Cortex of kidney (tissue), 1 donor: Measurements from ENCODE around the gene PXDN.

ENCODE experiments used
- DNase-seq: peaks from one replicate; lab custom pipeline; 2025; lab: John Stamatoyannopoulos, UW

PXDN gene

DNA sequence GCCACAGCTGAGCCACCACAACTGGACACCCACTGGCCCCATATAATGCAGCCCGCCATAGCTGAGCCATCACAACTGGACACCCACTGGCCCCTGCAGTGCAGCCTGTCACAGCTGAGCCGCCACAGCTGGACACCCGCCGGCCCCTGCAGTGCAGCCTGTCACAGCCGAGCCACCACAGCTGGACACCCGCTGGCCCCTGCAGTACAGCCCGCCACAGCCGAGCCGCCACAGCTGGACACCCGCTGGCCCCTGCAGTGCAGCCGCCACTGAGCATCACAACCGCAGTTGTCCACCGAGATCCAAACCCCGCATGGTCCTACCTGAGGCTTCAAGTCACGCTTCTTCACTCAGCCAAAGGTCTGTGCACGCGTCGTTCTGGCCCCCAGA, 134.2 kb downstream of the PXDN start:
- no peak for DNase-seq

DNA sequence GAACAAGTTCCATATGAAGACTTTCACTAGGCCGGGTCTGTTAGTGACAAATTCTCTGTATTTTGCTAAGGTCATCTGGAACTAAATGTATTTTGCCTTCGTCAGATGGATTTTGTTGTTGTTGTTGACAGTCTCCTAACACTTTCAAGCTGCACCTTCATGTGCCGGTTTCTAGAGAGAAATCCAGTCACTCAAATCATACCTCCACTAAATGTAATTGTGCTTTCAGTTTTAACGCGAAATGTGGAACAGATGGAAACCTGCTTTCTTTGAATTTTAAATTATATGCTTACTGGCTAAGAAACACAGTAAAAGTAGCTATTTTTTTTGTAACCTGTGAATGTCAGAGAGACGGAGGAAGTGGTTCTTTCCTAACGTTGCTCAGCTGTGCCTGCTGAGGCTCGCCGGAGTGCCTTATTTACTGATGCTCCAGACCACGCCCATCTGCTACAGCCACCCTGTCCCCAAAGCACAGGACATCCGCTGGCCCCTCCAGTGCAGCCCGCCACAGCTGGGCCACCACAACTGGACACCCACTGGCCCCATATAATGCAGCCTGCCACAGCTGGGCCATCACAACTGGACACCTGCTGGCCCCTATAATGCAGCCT, 134.7 kb downstream of the PXDN start:
- DNase-seq: no peak

DNA sequence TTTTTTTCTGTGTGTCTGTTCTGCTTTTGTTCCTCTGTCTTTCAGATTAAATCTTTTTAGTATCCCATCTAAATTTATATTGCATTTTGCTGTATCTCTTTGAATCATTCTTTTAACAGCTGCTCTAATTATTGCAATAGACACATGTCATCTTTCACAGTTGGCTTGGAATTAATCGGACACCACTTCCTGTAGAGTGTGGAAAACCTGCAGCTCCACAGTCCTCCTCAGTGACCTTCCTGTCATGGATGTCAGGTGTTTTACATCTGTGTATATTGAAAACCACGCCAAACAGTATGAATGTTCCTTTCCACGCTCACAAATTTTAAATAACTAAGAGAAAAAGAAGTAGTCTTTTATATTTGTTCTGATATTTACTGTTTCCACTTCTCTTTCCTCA, 135.3 kb downstream of the PXDN start:
- no peak for DNase-seq

DNA sequence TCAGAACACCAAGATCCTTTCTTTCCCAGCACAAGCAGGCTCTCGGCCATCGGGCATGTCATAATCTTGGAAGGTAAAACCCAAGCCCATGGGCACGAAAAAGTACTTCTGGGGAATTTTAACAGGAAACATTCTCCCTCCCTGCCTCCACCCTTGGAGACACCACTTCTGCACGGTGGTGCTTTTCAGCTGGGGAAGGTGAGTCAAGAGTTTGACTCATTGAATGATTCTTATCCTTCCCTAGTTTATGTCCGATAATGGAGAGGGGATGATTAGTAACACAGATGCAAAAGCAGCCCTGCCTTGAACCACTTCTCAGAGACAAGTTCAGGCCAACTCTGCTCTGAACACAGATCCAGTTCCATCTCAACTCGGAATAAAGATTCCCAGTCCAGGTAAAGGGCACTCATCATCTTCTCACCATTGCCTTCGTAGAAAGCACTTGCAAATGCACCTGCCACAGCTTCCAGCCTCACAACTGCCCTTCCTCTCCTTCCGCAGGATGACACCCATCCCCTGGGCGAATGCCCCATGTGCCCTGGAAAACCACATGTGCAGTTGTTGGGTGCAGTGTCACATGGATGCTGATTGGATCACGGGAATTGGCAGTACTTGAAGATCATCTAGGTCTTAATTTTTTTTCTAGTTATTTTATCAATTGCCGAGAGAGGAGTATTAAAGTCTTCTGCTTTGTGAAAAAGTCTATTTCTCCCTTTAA, 136.2 kb downstream of the PXDN start:
- DNase-seq: no peak

DNA sequence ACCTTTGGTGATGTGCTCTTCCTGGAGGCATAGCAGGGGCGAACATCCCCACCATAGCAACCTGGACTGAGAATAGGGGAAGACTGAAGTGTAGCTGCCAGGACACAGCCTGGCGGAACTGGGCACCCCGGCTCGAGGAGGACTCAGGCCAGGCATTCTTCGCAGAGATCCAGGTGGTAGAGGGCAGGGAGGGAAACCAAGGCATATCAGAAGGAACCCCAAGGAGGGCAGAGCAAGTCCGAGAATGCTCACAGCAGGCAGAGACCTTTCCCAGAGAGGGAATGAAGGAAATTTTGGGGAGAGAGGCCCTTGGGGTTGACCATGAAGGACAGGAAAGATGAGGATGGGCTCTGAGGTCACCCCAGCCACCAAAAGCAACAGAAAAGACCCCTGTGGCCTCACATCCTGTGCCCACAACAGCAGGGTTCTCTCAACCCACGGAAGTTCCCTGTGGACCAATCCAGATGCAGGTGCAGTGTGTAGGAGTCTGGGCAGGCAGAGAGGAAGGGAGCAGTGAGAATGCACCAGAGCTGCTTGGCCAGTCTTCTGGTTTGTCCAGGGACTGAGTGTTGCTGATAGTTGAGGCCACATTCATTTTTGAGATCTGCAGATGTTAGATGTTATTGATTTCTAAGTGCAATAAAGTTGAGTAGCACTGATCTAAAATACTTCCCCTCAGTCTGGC, 136.9 kb downstream of the PXDN start:
- no peak for DNase-seq

DNA sequence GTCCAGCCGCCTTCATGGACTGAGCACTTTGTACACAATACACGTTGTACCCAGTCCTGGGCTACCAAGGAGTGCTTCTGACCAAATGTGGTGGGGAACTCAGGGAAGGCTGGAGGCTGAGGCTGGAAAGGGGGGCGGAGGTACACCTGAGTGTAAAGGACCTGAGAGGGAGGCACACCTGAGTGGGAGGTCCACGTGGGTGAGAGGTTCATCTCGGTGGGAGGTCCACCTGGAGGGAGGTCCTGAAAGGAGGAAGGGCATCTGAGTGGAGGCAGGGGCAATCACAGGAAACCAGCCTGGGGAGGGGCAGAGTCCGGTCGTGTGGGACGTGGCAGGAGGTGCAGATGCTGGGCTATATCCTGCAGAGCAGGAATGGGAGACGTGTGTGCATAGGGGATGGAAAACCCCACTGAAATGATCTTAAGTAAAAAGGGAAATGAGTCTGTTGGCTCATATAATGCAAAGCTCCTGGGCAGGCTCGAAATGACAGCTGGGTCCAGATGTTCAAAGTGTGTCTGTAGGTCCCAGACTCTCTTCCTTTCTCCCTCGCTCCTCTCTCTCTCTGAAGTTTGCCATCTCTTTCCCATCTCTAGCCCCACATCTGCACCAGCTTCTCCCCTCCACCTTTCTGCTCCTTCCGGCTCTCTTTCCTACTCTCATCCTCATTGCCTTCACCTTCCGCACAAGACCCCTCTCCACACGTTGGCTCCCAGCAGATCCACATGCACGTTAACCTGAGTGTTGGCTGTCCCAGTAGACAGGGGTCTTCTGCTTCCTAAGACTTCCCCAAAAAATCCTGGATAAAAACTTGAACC, 137.7 kb downstream of the PXDN start:
- DNase-seq: no peak

DNA sequence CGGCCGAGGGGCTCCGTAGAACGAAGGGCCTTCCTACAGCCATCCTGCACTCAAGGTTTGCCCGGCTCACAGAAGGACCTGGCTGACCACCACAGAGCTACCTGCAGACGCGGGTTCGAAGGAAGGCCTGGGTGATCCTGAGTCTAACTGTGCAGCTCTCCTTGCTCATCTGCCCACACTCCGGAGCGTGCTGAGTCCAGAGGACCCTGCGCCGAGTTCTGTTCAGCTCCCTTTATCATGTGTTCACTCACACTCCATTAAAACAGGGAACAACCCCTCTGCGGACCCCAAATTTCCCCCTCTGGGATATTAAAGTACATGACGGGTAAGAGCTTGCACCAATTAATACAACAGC, 138.3 kb downstream of the PXDN start:
- no peak for DNase-seq

DNA sequence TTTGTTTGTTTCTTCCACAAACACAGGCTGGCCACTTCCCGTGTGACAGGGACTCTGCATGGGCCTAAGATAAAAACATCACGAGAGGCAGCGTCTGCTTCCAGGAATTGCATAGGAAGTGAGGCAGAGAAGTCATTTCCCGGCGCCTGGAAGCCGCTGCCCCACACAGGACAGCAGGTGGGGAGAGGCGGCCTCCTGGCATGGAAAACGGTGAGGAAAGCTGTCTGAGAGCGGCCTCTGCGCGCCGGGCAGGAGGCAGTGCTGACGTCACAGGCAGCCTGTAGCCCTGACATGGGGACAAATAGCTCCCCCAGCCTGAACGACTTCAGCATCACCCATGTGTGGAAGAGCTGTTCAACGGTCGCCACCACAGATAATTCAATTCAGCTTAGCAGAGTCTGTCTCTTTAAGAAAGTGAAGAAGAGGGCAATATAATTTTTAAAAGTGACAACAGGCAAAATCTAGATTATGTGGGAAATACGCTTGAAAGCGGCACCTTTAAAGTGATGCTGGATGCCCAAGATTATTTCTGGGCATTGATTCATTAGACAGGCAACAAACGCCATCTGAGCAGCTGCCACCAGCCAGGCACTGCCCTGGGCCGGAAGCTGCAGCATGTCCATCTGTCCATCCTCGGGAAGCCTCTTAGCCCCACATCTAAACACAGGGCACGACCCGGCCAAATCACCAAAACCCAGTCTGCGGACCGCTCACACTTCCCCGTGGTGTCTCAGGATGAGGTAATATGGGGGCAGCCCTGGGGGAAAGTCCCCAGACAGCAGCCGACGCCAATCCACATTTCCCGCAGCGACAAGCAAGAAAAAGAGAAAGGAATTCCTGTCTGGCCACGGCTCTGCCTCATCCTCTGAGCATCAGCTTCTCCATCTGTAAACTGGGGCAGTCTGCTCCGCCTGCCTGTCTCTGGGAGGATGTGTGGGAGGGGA, 138.9 kb downstream of the PXDN start:
- DNase-seq: no peak

DNA sequence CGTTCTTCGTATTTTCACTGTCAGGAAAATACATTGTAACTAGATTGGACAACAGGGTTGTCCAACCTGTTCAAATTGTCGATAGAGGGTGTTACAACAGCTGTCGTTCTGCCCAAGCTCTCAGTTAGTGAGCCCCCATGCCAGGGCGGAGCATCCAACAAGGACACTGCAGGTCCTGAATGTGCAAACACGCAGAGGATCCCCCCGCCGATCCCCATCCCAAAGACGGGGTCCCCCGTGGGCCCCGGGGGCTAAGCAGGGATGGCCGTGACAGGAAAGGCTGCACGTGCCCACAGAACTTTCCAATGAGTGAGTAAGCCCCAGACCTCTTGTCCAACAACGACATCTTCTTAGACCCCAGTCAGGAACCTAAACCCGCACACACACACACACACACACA, 140.8 kb downstream of the PXDN start:
- no peak for DNase-seq

DNA sequence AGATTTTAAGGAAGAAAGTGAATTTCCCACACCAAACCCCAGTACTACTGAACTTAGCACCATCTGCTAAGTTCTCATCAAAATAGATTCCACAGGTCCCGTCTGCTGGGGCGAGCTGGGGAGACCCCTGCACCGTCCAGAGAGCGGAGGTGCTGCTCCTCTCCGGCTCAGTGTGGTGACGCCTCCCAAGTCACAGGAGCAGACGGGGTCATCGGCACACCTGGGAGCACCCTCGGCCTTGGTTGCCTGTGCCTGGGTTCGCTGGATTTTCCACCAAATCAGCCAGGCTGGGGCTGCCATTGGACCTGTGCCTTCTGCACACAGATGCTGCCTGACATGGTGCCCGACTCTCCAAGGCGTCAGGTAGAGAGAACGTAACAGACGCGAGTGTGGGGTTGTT, 141.3 kb downstream of the PXDN start:
- DNase-seq: no peak

DNA sequence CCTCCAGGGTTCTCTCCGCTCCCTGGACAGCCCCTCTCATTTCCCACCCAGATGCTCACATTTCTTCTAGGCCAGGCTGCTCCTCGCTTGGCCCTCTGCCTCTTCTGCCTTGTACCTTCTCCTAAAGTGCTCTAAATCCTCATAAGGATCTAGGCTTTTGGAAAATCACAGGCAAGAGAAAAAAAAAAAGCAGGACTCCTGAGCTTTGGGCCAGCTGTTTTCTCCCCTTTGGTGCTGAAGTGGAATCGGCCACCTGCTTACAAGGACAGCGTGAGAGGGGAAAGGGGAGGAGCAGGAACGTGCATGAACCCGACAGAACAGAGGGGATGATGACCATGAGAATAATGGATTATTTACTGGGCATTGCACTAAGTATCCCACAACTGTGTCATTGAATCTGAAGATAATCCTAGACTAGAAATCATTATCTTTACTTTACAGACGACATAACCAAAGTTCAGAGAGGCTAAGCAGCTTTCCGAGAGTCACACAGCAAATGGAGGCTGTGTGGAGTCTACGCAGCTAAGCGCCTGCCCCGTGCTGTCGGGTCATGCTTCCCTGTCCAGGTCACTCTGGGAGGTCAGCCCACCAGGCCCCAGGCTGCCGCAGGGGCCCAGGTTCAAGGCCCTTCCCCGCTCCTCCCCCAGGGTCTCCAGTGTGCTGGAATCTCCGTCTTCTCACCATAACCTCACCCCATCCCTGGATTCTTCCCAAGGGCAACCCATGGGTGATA, 141.9 kb downstream of the PXDN start:
- DNase-seq: no peak

DNA sequence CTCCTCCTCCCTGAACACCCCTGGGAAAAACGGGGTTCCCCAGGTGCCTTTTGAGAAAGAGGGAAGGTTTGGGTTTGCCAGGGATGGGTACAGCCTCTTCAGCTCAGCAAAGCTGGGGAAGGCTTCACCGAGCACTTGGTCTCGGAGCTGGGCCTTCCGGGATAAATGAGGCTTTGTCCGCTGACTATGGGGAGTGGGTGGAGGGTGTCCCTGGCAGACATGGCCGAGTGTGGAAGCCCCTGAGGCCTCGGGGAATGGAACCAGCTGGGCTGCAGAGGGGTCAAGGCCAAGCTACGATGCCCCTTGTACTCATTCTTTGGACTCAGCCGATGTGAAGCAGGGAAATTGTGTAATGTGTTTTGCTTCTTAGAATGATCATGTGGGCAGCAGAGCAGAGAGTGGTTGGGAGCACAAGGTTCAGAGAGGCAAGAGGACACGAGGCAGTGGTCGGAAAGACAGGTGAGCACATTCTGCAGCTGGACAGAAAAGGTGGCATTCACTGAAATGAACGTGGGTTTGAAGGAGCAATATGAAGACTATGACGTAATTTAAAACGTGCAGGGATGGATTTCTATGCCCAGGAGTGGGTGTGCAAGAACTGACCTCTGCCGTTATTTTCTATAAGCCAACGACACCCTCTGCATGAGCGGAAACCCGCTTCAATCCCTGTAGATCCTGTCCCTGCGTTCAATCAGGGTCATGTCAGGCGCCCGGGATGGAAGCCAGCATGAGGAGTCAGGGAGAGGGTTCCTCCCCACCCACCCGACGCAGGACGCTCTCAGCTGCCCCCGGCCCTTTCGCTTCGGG, 142.6 kb downstream of the PXDN start:
- DNase-seq: no peak

DNA sequence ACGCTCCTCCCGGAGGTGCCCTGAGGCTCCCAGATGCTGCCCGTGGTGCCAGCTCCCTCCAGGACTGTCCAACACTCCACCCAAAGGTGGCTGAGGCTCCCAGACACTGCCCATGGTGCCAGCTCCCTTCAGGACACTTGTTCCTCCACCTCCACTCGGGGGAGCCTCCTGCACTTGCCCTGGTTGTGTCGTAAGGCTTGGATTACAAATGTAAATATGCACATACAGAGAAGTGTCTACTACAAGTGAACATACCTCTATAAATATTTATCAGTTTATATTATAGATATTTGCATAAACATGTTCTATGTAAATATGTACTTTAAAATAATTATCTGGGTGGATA, 143.3 kb downstream of the PXDN start:
- DNase-seq: no peak

DNA sequence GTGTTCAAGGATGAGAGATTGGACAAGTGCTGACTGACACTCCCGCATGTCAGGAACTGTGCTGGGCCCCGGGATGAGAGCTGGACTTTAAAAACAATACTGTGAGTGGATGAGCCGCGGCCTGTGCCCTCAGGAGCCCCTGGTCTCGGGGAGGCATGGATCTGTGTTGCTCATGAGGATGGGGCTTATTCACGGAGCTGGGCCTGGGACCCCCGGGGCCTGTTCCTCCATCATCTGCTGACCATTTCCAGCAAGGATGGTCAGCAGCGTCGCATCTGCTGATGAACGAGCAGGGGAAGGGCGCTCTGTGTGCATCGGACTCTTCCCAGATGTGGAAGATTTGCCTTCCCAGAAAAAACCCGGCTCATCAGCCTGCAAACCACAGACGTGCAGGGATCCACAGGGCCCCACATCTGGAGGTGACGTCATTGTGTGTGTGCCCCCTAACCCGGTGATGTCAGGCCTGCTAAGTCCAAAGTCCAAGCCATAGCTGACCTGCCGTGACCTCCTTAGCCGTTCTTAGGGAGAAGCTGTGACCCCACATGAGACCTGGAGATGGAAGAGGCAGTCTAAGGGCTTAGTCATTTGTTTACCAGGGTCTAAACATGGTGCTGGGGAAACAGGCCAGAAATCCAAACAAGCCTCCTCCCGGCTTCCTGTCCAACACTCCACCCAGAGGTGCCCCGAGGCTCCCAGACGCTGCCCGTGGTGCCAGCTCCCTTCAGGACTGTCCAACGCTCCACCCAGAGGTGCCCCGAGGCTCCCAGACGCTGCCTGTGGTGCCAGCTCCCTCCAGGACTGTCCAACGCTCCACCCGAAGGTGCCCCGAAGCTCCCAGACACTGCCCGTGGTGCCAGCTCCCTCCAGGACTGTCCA, 143.9 kb downstream of the PXDN start:
- DNase-seq: no peak

DNA sequence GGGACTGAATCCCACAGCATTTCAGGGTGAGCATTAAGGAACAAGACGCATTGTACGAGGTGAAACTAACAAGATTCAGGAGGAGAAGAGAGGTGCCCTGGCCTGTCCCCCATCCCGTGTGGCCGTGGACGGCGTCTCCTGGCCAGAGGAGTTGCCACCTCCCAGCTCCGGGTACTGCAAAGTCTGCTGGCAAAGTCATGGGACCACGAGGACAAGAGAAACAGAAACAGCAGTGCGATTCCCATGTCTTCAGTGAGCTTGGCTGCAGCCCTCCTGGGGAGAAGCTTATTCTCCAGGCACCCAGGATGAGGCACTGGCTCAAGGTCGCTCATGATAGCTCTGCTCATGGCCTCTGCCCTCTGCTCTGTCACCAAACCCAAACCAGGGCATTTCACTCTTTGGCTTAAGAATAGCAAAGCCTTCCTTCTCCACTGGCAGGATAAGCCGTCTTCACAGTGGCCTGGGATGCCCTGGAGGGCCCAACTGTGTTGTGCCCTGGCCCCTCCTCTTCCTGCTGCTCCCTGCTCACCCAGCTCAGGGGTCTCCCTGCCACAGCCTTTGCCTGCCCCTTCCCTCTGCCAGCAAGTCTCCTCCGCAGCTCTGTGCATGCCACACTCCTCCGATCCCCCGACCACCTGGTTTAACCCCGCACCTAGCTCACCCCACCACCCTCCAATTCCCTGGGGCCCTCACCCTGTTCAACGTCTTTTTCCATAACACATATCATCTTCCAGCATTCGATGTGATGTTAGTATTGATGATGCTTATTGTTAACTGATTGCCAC, 144.8 kb downstream of the PXDN start:
- DNase-seq: no peak

DNA sequence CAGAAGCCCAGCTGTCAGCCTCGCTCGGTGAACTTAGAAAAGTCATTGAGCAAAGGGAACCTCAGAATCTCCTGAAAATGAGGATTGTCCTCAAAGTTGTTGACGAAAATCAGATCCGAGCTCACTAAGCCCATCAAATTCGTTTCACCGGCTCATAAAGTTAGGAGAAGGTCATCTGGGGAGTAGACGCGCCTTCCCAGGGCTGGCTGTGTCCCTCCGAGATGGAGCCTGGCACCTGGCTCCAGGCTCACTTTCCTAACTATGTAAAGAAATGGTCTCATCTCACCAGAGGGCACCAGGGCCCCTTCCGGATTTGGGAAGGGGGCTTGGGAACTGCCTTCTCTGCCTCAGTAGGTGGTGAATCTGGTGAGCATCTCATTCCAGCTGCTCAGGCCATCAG, 145.5 kb downstream of the PXDN start:
- DNase-seq: no peak

DNA sequence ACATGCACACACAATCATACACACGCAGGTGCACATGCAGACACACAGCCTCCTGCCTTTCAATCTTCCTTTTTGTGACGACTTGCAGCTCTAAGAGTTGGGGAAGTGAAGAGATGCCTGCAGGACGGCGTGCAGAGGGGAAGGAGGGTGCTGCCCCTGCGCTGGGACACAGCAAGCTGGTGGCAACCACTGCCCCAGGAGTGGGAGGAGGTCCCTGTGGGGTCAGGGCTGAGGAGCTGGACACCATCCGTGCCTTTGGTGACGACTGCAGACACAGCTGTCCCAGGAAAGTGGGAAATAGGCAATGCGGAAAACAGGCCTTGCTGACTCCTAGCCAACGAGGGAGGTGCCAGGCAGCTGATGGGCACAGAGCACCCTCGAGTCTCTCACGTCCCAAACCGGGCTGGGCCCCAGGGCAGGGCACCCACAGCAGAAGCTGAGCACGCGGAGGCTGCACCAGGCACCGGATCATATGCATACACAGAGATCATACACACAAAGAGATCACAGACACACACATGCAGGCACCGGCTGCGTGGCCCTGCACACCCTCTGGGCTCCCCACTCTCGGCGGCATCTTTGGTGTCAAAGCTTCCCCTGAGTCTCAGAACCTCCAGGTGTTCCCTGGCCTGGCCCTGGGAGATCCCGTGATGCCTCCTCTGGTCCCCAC, 146.1 kb downstream of the PXDN start:
- no peak for DNase-seq

DNA sequence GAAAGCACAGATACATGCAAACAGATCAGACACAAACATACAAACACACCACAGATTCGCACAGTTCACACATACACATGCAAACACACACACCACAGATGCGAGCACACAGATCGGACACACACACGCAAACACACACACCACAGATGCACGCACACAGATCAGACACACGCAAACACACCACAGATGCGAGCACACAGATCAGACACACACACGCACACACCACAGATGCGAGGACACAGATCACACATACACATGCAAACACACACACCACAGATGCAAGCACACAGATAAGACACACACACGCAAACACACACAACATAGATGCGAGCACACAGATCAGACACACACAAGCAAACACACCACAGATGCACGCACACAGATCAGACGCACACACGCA, 149.0 kb downstream of the PXDN start:
- DNase-seq: no peak
